Measurements from ENCODE around the gene COL4A2. TPM values are rescaled to one million over a fixed set of nuclear protein-coding genes. Genes with fewer than 3 reads are reported as not detected.
"Not testable (repeated sequence)": the region's sequence is repeated elsewhere in the genome, so short reads cannot be mapped to it uniquely, and the experiment has no call there.

The COL4A2 gene
- total RNA-seq, 1 experiment from 2014 or later, result 50.0 TPM

DNA sequence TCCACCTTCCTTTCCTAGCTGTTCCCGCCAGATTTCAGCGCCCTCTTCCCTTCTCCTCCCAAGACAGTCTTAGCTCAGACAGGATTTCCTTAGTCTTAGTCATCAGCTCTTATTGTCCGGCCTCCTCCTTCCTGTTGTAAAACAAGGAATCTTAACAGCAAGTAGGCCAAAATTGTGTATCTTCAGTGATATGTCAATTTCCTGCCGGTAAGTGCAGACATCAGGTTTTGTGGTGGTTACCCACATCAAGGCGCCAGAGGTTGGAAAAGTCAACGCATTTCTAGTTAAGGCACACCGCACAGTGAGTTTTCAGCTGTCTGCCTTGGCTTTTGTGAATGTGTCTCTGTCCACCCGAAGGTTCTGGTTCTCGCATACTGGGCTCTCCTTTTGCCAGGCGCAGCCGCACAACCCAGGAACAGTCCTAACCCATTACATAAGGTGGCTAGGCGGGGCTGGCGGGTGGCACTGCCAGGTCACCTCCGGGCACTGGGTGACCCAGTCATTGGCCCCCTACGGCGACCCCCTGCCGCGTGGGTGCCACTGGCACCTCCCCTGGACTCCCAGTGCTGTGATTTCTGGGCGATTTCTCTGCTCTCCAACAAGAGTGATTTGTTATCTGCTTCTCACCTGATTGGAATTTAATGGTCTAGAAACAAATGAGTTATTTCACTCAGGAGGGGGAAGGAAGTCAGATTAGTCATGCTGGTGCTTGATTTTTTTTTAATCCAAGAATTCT, 12.9 kb downstream of the COL4A2 start:
- no peaks in the 10 kb centered on the region for H3K27me3 ChIP-seq
- no peak overlapping the region for H3K4me3 ChIP-seq
- no peaks in the 10 kb centered on the region for H3K9me3 ChIP-seq
- no peaks in the 10 kb centered on the region; the same call in 1 of the 2 replicates for H3K36me3 ChIP-seq
- DNase-seq, result peak; percentile 31

GRCh38 chr13:110320645-110321044, 13.6 kb downstream of the COL4A2 start:
- Histone ChIP-seq H3K9me3 (no peaks in the 10 kb centered on the region), H3K27me3 (no peaks in the 10 kb centered on the region), H3K36me3 (no peaks in the 10 kb centered on the region; the same call in 1 of the 2 replicates), H3K4me3 (no peak overlapping the region)
- DNase-seq, result no peak

- not testable (repeated sequence) for H3K36me3 ChIP-seq, H3K9me3 ChIP-seq, H3K4me3 ChIP-seq, DNase-seq, H3K27me3 ChIP-seq
Measured at GRCh38 chr13:110321573-110321972, 14.5 kb downstream of the COL4A2 start.

- Histone ChIP-seq H3K9me3 (no peaks in the 10 kb centered on the region), H3K27me3 (no peaks in the 10 kb centered on the region)
- no peak for DNase-seq
Measured at GRCh38 chr13:110322126-110322827, 15.2 kb downstream of the COL4A2 start.

GRCh38 chr13:110322828-110323171, 15.7 kb downstream of the COL4A2 start:
- no peak for DNase-seq
- Histone ChIP-seq H3K4me3 (no peak overlapping the region), H3K36me3 (no peaks in the 10 kb centered on the region), H3K9me3 (no peaks in the 10 kb centered on the region), H3K27me3 (no peaks in the 10 kb centered on the region)

More at GRCh38 chr13:110322126-110322827, 15.2 kb downstream of the COL4A2 start:
- no peaks in the 10 kb centered on the region for H3K36me3 ChIP-seq
- H3K4me3 ChIP-seq, result no peak overlapping the region

DNA sequence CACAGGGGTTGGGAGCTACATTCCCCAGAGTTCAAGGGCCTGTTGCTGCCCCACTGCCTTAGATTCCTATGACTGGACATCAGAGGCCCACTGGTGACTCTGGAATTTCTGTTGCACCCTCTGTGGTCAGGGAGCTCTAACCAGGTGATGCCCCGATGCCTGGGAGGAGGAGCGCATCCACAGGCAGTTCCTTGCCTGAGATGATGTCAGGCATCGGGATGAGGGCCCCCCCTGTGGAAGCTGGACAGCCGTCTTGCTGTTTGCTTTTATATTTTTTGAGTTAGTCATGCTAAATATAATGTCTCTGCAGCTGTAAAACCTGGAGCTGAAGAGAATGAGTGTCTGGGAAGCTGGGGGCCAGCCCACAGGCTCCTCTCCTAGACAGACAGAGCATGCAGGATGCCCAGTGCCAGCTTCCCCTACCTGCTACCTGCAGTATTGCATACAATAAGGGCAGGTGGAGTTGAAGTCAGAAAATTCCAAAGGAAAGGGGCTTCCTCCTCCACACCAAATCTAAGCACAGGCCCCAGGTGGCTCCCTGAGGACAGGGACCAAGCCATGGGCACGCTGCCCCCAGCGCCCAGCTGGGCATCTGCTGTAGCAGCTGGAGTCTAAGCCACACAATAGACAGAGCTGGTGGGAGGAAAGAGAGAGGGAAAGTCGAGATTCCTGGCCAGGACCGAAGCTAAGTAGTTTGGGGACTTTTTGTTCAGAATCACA, 16.2 kb downstream of the COL4A2 start:
- H3K4me3 ChIP-seq, result no peak overlapping the region
- H3K27me3 ChIP-seq, result no peaks in the 10 kb centered on the region
- DNase-seq, result peak; percentile 62
- no peaks in the 10 kb centered on the region for H3K36me3 ChIP-seq
- H3K9me3 ChIP-seq, result no peaks in the 10 kb centered on the region

DNA sequence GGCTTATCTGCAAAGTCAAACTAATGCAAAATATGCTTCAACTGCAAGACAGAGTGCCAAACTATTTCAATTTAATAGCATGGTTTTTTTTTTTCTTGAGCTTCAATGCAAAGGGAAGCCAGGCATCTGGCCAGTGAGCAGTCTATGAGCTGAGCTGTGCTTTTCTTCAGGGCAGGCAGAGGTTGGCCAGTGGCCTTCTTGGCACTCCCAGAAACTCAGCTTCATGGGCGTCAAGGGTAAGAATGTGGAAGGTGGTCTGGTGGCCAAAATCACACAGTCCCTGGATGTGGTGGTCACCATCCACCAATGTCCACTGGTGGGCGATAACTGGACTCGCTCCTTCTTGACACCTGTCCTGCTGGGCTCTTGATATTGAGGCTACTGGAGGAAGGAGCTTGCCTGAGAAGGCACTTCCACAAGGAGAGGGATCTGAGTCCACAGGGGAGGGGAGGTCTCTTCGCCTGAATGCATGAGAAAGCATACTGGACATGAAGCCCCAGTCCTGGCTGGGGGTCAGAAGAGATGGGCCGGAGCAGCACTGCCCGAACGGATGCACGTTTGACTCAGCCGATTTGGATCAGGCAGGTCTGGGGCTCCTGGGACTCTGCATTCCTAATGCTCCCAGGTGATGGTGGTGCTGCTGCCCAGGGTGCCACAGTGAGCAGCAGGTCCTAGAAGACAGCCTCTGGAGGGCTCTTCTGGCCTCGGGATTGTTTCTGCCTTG, 17.1 kb downstream of the COL4A2 start:
- peak; percentile 40 for DNase-seq
- no peaks in the 10 kb centered on the region for H3K27me3 ChIP-seq
- H3K9me3 ChIP-seq, result no peaks in the 10 kb centered on the region
- H3K4me3 ChIP-seq, result no peak overlapping the region
- H3K36me3 ChIP-seq, result no peaks in the 10 kb centered on the region

DNA sequence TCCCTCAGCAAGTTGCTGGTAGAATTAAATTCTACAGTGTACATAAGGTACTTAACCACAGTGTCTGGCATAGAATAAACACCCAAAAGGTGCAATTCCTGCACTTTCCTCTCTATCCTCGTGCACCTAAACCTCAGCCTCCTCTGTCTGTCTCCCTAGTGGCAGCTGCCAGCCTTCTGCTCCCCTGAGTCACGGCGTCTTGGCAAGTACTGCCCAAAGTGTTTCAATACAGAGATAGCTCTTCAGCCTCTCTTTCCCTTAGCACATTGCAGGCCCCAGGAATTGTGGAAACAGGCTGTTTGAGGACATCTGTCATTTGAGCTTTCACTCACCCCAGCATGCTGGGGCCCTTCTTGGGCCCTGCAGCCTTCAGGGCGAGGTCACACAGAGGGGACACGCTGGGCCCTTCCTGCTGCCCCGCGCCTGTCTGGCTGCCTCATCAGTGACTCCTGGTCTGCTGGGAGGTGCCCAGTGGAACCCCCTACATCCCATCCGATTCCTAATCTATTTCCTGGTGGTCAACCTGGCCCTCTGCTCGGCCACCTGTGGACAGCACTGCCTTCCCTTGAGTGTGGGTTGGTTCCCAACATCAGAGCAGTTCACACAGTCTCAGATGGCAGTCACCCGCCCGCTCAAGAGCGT, 19.3 kb downstream of the COL4A2 start:
- DNase-seq, result peak; percentile 64
- no peaks in the 10 kb centered on the region for H3K27me3 ChIP-seq
- no peaks in the 10 kb centered on the region for H3K9me3 ChIP-seq

GRCh38 chr13:110327051-110327721, 20.1 kb downstream of the COL4A2 start:
- H3K36me3 ChIP-seq, result no peaks in the 10 kb centered on the region
- H3K4me3 ChIP-seq, result no peak overlapping the region
- no peaks in the 10 kb centered on the region for H3K9me3 ChIP-seq
- DNase-seq, result no peak
- H3K27me3 ChIP-seq, result no peaks in the 10 kb centered on the region

More for the DNA sequence above, 19.3 kb downstream of the COL4A2 start:
- no peaks in the 10 kb centered on the region for H3K36me3 ChIP-seq
- no peak overlapping the region for H3K4me3 ChIP-seq

- no peaks in the 10 kb centered on the region for H3K36me3 ChIP-seq
- no peak overlapping the region for H3K4me3 ChIP-seq
- no peaks in the 10 kb centered on the region for H3K27me3 ChIP-seq
- no peaks in the 10 kb centered on the region for H3K9me3 ChIP-seq
- no peak for DNase-seq
Measured at GRCh38 chr13:110328573-110328972, 21.5 kb downstream of the COL4A2 start.

DNA sequence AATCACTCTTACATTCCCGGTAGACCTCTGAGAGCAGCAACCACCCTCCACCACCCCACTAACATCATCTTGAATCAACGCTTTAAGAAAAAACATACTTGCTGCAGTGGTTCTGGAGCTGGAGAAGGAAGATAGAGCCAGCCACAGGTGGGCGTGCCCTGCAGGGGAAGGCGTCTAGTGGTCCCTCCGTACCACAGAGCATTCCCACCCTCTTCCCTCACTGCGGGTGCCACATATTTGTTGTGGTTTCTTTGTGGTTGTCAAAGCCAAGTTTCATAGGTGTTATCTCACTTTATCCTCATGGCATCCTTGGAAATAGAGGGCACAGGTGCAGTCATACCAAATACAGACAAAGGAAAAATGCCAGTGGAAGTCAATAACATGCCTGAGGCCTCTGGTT, 22.2 kb downstream of the COL4A2 start:
- DNase-seq, result no peak
- no peaks in the 10 kb centered on the region for H3K27me3 ChIP-seq
- no peaks in the 10 kb centered on the region for H3K36me3 ChIP-seq
- no peaks in the 10 kb centered on the region for H3K9me3 ChIP-seq
- H3K4me3 ChIP-seq, result no peak overlapping the region

DNA sequence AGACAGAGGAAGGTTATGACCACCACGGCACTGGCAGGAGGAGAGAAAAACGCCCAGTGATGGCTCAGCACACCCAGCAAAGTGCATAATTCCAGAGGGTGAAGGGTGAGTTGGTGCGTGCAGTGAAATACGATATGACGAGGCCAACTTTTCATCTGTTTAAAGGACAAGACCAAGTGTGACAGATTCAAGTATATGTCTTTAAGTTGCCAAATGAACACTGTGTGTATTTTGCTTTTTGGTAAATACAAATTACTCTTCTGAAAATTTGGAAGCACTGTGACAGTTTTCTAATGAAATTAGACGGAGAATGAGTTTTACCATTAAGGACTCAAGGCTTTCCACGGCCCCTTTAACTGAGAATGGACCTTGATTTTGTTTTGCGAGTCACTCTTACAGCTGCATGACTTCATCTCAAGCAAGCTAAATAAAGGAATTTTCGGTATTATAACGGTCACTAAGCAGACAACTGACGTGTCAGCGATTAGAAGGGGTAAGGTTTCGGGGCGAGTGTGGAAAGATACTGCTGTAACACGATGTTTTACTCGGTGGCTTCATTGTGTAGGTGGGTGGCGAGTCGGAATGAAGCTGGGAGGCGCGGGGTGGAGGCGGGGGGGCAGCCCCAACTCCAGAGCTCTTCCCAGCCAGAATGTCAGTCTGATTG, 22.8 kb downstream of the COL4A2 start:
- Histone ChIP-seq H3K9me3 (no peaks in the 10 kb centered on the region), H3K4me3 (no peak overlapping the region), H3K27me3 (no peaks in the 10 kb centered on the region), H3K36me3 (no peaks in the 10 kb centered on the region)
- DNase-seq, result no peak

DNA sequence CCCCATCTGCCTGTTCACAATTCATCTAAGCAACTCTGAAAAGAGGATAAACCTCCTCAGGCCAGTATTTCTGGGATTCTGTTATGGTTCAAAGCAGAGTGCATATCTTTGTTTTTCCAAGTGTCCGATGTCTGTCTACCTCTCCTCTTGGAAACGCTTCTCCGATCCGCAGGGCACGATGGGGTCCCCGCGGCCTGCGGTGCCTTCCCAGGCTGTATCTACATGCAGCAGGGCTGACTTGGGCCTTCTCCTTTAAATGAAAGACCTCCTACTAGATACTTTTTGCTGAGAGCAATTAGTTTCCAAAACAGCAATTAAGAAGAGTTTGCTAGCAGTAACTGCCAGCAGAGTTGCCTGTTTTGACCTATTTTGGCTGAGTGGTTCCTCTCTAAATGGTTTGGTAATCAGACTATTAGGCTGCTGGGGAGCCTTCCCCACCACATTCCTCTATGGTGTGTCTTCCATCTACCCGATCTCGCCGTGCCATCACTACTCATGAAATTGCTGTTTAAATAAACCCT, 23.5 kb downstream of the COL4A2 start:
- no peaks in the 10 kb centered on the region for H3K27me3 ChIP-seq
- no peak for DNase-seq
- H3K36me3 ChIP-seq, result no peaks in the 10 kb centered on the region
- no peak overlapping the region for H3K4me3 ChIP-seq
- no peaks in the 10 kb centered on the region for H3K9me3 ChIP-seq

DNA sequence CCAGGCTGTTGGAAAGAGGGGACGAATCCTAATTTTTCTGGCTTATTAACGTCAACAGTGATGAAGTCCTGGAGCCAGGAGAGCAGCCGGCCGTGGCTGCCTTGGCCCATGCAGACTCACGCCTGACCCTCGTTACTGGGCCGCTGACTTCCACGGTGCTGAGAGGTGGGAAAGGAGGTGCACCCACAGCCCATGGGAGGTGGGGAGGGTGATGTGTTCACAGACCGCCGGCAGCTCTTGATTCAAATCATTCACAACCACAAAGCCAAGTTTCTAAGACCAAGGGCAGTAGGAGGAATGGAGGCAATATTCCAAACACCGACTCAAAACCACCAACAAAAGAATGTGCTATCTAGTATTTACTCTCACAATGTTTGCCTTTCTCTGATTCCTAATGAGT, 24.3 kb downstream of the COL4A2 start:
- no peak for DNase-seq
- H3K27me3 ChIP-seq, result no peaks in the 10 kb centered on the region
- no peaks in the 10 kb centered on the region for H3K36me3 ChIP-seq
- H3K9me3 ChIP-seq, result no peaks in the 10 kb centered on the region
- no peak overlapping the region for H3K4me3 ChIP-seq

GRCh38 chr13:110332750-110333149, 25.7 kb downstream of the COL4A2 start:
- no peaks in the 10 kb centered on the region for H3K36me3 ChIP-seq
- H3K4me3 ChIP-seq, result no peak overlapping the region
- no peak for DNase-seq
- H3K27me3 ChIP-seq, result no peaks in the 10 kb centered on the region
- H3K9me3 ChIP-seq, result no peaks in the 10 kb centered on the region

Measured in MG63 (cell line).